Stimulated activated CD8-positive, alpha-beta memory T cell treated with anti-CD3 and anti-CD28 coated beads, Interleukin-7, amount 100 ng/mL, for 24 hours (primary cell): ENCODE measurements around the gene TEX47.

ENCODE experiments used
- DNase-seq: peaks from one replicate; pipeline ENCODE4 v3.0.0-alpha.2; 2020; ENCODE audit warnings: low read depth

Gene TEX47

DNA sequence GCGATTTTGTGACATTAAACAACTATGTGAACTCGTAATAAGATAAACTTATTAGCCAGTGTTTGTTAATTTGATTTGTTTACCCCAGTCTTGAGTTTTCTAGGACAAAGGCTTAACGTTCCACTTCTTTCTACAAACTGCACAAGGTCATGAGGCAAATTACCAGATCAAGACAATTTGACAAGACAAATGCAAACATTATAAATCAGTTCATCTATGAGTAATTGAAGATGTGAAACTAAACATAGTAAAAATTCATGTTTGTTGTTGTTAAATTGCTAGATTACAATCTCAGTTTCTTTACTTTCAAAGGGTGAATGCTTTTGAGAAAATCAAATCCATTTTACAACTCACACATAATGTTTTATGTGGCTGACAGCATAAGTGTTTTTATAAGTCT lies 49.4 kb downstream of the TEX47 start:
- DNase-seq, result no peak
